Measurements from ENCODE around the gene USP28.

Gene USP28

GRCh38 chr11:113782134-113782533 is 93.2 kb downstream of the USP28 start:
- Histone ChIP-seq H3K36me3 (ENCODE audit: low read depth) (no peaks in the 10 kb centered on the region), H3K4me3 (ENCODE audit: severe bottlenecking) (no peak overlapping the region), H3K27me3 (ENCODE audit: insufficient read depth, poor library complexity, severe bottlenecking) (peaks cover 3% of the 10 kb centered on the region), H3K9me3 (ENCODE audit: severe bottlenecking) (no peaks in the 10 kb centered on the region), H3K4me1 (ENCODE audit: insufficient read depth, poor library complexity, severe bottlenecking) (peaks cover 7% of the 10 kb centered on the region), H3K27ac (ENCODE audit: poor library complexity, severe bottlenecking) (no peak overlapping the region)
- DNase-seq (ENCODE audit: low spot score) = no peak
- no peak for TF ChIP-seq CTCF (IDR thresholded peaks at IDR 0.05; ENCODE audit: poor library complexity, severe bottlenecking)
- ATAC-seq (ENCODE audit: low read depth) = no peak

DNA sequence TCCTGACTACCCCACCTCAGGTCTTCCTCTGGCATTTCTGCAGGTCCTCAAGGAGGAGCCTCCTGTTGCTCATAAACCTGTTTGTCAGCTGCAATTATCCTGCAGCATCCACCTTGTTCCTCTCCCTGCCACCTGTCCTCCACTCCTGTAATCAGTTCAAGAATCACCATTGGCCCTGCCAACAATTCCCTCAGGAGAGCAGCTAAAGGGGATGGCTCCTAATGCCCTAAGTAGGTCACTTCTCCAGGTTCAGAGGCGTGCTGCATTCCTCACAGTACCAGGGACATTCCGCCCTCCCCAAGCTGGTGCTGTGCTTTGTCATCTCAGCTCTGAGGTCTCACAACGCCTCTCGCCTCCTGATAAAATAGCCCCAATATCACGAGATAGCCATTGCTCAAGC is 93.7 kb downstream of the USP28 start:
- Histone ChIP-seq H3K36me3 (ENCODE audit: low read depth) (no peaks in the 10 kb centered on the region), H3K4me3 (ENCODE audit: severe bottlenecking) (no peak overlapping the region), H3K27me3 (ENCODE audit: insufficient read depth, poor library complexity, severe bottlenecking) (peaks cover 3% of the 10 kb centered on the region), H3K27ac (ENCODE audit: poor library complexity, severe bottlenecking) (no peak overlapping the region), H3K9me3 (ENCODE audit: severe bottlenecking) (no peaks in the 10 kb centered on the region), H3K4me1 (ENCODE audit: insufficient read depth, poor library complexity, severe bottlenecking) (peaks cover 7% of the 10 kb centered on the region)
- TF ChIP-seq CTCF (IDR thresholded peaks at IDR 0.05; ENCODE audit: poor library complexity, severe bottlenecking) = no peak
- DNase-seq (ENCODE audit: low spot score) (no peak), ATAC-seq (ENCODE audit: low read depth) (no peak)

DNA sequence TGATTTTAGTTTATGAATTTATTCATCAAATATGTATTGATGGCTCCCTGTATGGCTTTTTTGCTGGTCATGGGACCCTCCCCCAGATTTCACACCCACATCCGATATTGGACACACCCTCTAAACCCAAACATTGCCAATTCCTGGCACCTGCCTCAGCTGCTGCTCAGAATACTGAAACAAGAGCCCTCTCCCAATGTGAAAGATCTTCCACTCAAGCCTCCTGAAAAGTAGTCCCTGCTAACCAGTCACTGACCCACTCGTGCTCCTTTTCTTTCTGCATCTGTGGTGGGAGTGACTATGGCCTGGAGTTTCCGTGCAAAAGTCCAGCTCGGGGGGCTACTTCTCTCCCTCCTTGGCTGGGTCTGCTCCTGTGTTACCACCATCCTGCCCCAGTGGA is 95.9 kb downstream of the USP28 start, which contains the start of gene CLDN25:
TSS of gene CLDN25 (plus strand) at position 301 of the 400 bp plus-strand sequence. CDS start at position 301, 0 bp downstream.
- no peaks in the 10 kb centered on the region for H3K36me3 ChIP-seq (ENCODE audit: low read depth)
- H3K4me1 ChIP-seq (ENCODE audit: insufficient read depth, poor library complexity, severe bottlenecking) = peaks cover 7% of the 10 kb centered on the region
- no peak for DNase-seq (ENCODE audit: low spot score)
- no peak within 1 kb of the TSS for H3K4me3 ChIP-seq (ENCODE audit: severe bottlenecking)
- H3K27ac ChIP-seq (ENCODE audit: poor library complexity, severe bottlenecking) = no peak within 1 kb of the TSS
- no peaks in the 10 kb centered on the region for H3K9me3 ChIP-seq (ENCODE audit: severe bottlenecking)
- ATAC-seq (ENCODE audit: low read depth) = no peak
- TF ChIP-seq CTCF (IDR thresholded peaks at IDR 0.05; ENCODE audit: poor library complexity, severe bottlenecking) = no peak
- peaks cover under 1% of the 10 kb centered on the region for H3K27me3 ChIP-seq (ENCODE audit: insufficient read depth, poor library complexity, severe bottlenecking)

- DNase-seq (ENCODE audit: low spot score) = no peak
- peak overlapping the region; percentile 8 for H3K4me3 ChIP-seq (ENCODE audit: severe bottlenecking)
- no peaks in the 10 kb centered on the region for H3K36me3 ChIP-seq (ENCODE audit: low read depth)
- H3K4me1 ChIP-seq (ENCODE audit: insufficient read depth, poor library complexity, severe bottlenecking) = peaks cover 11% of the 10 kb centered on the region
- no peaks in the 10 kb centered on the region for H3K27me3 ChIP-seq (ENCODE audit: insufficient read depth, poor library complexity, severe bottlenecking)
- peak; percentile 17 for TF ChIP-seq CTCF (IDR thresholded peaks at IDR 0.05; ENCODE audit: poor library complexity, severe bottlenecking)
- H3K9me3 ChIP-seq (ENCODE audit: severe bottlenecking) = no peaks in the 10 kb centered on the region
- ATAC-seq (ENCODE audit: low read depth) = peak; percentile 72
- peak overlapping the region; percentile 36 for H3K27ac ChIP-seq (ENCODE audit: poor library complexity, severe bottlenecking)
Observed at GRCh38 chr11:113778111-113778910, 97.1 kb downstream of the USP28 start.

DNA sequence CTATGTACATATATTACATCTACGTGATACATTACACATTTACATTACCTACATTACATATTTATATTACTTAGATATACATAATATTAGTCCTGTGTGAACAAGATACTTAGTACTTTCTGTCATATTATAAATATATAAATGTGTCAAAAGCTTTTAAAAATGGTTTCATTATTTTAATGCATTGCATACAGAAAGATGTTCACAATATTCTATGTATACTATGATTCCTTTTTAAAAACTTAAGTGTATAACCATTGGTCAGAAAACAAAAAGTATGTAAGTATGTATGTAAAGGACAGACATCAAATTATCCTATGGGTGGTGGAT is 101.2 kb downstream of the USP28 start:
- H3K4me3 ChIP-seq (ENCODE audit: severe bottlenecking) = peak overlapping the region; percentile 63

More for the DNA sequence above, 101.2 kb downstream of the USP28 start:
- Histone ChIP-seq H3K36me3 (ENCODE audit: low read depth) (peaks cover 17% of the 10 kb centered on the region), H3K27me3 (ENCODE audit: insufficient read depth, poor library complexity, severe bottlenecking) (no peaks in the 10 kb centered on the region), H3K9me3 (ENCODE audit: severe bottlenecking) (no peaks in the 10 kb centered on the region), H3K27ac (ENCODE audit: poor library complexity, severe bottlenecking) (no peak overlapping the region), H3K4me1 (ENCODE audit: insufficient read depth, poor library complexity, severe bottlenecking) (peaks cover 11% of the 10 kb centered on the region)
- no peak for DNase-seq (ENCODE audit: low spot score)
- ATAC-seq (ENCODE audit: low read depth) = no peak
- peak; percentile 76 for TF ChIP-seq CTCF (IDR thresholded peaks at IDR 0.05; ENCODE audit: poor library complexity, severe bottlenecking)
